Mucosa of rectum (tissue), 2 donors: ENCODE measurements around the gene VOPP1.
"Not testable (repeated sequence)": the region's sequence is repeated elsewhere in the genome, so short reads cannot be mapped to it uniquely, and the experiment has no call there.

Experiments used
- H3K27ac ChIP-seq, 2 donors: one replicate each; pipeline ENCODE4 v1.7.0; 2013; ENCODE audit warnings: inconsistent platforms in 2 of 2, low read depth in 2 of 2, low read length in 2 of 2
- H3K27me3 ChIP-seq, 2 donors: one replicate each; pipeline ENCODE4 v1.7.0; 2013; ENCODE audit warnings: low read length in 2 of 2; ENCODE audit not compliant: control insufficient read depth in 2 of 2, insufficient read depth in 2 of 2
- H3K36me3 ChIP-seq, 2 donors: one replicate each; pipeline ENCODE4 v1.7.0; 2013; ENCODE audit warnings: low read length in 2 of 2; ENCODE audit not compliant: control insufficient read depth in 2 of 2, insufficient read depth in 2 of 2
- H3K4me1 ChIP-seq, 2 donors: one replicate each; pipeline ENCODE4 v1.7.0; 2013; ENCODE audit warnings: low read length in 2 of 2, mild to moderate bottlenecking in 1 of 2; ENCODE audit not compliant: control insufficient read depth in 2 of 2, insufficient read depth in 2 of 2
- H3K4me3 ChIP-seq, 2 donors: one replicate each; pipeline ENCODE4 v1.7.0; 2013; ENCODE audit warnings: low read length in 2 of 2
- H3K9ac ChIP-seq, 2 donors: one replicate each; pipeline ENCODE4 v1.7.0; 2013; ENCODE audit warnings: low read length in 2 of 2, low read depth in 1 of 2, mild to moderate bottlenecking in 1 of 2
- H3K9me3 ChIP-seq, 2 donors: one replicate each; pipeline ENCODE4 v1.7.0; 2013; ENCODE audit warnings: low read length in 2 of 2; ENCODE audit not compliant: control insufficient read depth in 2 of 2
- donor health status: healthy.
- donor health status: Normal muscosa, but diverticular disease.

The VOPP1 gene

DNA sequence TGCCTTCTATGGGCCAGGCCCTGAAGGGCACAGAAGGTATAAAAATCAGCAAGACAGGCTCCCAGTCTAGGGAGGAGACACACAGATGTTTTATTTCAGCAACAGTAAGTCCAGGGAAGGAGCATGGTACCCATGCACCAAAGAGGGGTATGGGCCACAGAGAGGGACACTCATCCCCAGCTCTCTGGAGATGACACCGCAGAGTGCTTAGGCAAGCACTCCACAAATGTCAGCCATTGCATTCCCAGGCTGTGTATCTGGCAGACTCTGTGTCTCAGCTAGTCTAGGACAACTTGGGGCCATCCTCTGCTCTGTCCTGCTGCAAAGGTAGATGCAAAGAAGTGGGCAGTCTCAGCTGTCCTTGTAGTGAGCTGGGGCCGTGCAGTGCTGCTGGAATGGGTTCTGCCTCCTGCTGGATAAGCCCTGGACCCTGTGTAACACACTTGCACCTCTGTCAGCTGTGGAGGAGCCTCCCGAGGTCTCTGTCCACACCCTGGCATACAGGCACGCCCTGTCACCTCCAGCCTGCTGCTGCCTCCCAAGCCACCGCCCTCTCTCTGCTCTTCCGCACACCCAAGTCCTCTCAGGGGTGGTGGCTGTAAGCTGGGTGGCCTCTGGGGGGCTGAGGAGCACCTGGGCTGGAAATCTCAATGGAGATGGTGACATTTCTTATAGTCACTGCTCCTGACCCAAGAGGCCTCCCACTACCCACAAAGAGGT lies 57.6 kb downstream of the VOPP1 start:
- Histone ChIP-seq H3K9ac (no peak overlapping the region), H3K27me3 (no peaks in the 10 kb centered on the region), H3K4me3 (peak overlapping the region in 1 of 2 donors; percentile 22), H3K4me1 (peaks cover 3 to 5% of the 10 kb centered on the region in 2 donors), H3K27ac (peak overlapping the region in 1 of 2 donors; percentile 21), H3K9me3 (no peaks in the 10 kb centered on the region), H3K36me3 (peaks cover 23 to 30% of the 10 kb centered on the region in 2 donors)

DNA sequence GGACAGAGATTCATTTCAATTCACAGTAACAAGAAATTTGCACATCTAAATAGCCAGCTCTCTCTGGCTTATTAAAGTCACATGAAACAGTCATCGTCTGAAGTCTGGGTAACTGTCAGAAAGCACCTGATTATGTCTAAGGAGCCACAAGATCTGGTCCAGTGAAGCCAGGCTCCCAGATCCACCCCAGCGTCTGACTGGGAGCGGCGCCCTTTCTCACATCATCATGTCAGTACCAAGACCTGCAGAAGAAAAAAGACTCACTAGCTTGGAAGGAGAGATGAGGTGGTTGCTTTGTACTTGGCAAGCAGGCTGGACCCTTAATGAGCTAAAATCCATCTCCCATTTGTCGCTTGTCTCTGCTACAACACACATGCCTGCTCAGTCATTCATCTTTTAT lies 58.4 kb downstream of the VOPP1 start:
- Histone ChIP-seq H3K9ac (no peak overlapping the region), H3K27me3 (no peaks in the 10 kb centered on the region), H3K4me1 (peaks cover 3 to 10% of the 10 kb centered on the region in 2 donors), H3K9me3 (no peaks in the 10 kb centered on the region), H3K36me3 (peaks cover 19 to 27% of the 10 kb centered on the region in 2 donors), H3K4me3 (no peak overlapping the region), H3K27ac (no peak overlapping the region)

- Histone ChIP-seq H3K9me3 (no peaks in the 10 kb centered on the region), H3K27ac (no peak overlapping the region), H3K36me3 (peaks cover 10 to 15% of the 10 kb centered on the region in 2 donors), H3K9ac (no peak overlapping the region), H3K4me3 (no peak overlapping the region), H3K27me3 (no peaks in the 10 kb centered on the region), H3K4me1 (peaks cover 3 to 10% of the 10 kb centered on the region in 2 donors)
Measured at GRCh38 chr7:55512635-55513191, 59.6 kb downstream of the VOPP1 start.

- Histone ChIP-seq H3K27ac (no peak overlapping the region), H3K27me3 (no peaks in the 10 kb centered on the region), H3K4me1 (peaks cover 3 to 10% of the 10 kb centered on the region in 2 donors), H3K4me3 (no peak overlapping the region), H3K9me3 (no peaks in the 10 kb centered on the region), H3K36me3 (peaks cover 6 to 10% of the 10 kb centered on the region in 2 donors), H3K9ac (no peak overlapping the region)
Measured at GRCh38 chr7:55510621-55511020, 61.7 kb downstream of the VOPP1 start.

DNA sequence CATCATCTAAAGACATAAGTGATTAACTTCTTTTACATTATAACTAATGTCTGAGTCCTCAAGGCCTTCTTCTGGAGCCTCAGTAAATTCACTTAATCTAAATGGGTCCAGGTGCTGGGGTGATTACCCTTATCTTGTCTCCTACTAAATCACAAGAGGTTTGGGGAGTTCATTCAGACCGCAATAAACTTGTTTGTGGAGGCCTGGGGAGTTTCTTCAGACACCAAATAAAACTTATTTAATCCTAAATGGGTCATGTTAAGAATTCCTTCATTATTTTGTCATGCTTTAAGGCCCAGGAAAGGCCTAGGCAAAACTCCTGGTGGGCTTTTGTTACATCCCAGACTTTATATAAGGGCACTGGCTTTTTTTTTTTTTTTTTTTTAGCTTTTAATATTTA lies 62.1 kb downstream of the VOPP1 start:
- H3K4me3 ChIP-seq, H3K27me3 ChIP-seq, H3K27ac ChIP-seq, H3K36me3 ChIP-seq, H3K9me3 ChIP-seq, H3K9ac ChIP-seq: not testable (repeated sequence)
- H3K4me1 ChIP-seq, result peaks cover 0 to 10% of the 10 kb centered on the region in 2 donors

- peak overlapping the region in 1 of 2 donors; percentile 43 for H3K27ac ChIP-seq
Measured at GRCh38 chr7:55509322-55509721, 63.0 kb downstream of the VOPP1 start.

DNA sequence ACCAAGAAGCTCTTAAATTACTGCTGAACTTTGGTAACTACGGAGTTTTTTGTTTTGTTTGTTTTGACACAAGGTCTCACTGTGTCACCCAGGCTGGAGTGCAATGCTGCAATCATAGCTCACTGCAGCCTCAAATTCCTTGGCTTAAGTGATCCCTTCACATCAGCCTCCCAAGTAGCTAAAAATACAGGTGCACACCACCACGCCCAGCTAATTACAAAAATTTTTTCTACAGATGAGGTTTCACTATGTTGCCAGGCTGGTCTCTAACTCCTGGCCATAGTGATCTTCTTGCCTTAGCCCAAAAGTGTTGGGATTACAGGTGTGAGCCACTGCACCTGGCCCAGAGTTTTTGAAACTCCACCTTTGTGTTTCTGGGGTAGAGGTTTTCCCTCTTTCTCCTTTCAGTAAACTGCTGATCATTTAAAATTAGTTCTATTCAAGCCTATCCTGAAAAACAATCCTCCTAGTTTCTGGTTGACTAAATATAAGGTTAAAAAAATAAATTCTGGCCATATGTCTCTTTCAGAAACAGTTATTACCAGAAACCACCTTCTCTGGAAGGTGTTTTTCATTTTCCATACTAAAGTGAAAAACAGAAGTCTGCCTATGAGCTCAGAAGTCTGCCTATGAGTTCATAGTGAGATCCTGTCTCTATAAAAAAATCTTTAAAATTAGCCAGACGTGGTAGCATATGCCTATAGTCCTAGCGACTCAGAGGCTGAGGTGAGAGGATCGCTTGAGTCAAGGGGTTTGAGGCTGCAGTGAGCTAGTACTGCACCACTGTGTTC lies 63.9 kb downstream of the VOPP1 start:
- H3K27ac ChIP-seq, result peak overlapping the region in 1 of 2 donors; percentile 43
- no peaks in the 10 kb centered on the region for H3K9me3 ChIP-seq

More at GRCh38 chr7:55509322-55509721, 63.0 kb downstream of the VOPP1 start:
- H3K9ac ChIP-seq, result no peak overlapping the region
- no peaks in the 10 kb centered on the region for H3K27me3 ChIP-seq
- H3K36me3 ChIP-seq, result peaks cover 3 to 4% of the 10 kb centered on the region in 2 donors
- no peaks in the 10 kb centered on the region for H3K9me3 ChIP-seq
- no peak overlapping the region for H3K4me3 ChIP-seq
- peaks cover 0 to 8% of the 10 kb centered on the region in 2 donors for H3K4me1 ChIP-seq

GRCh38 chr7:55507743-55508142 lies 64.6 kb downstream of the VOPP1 start:
- no peak overlapping the region for H3K9ac ChIP-seq
- H3K9me3 ChIP-seq, result no peaks in the 10 kb centered on the region
- peaks cover 2 to 3% of the 10 kb centered on the region in 2 donors for H3K36me3 ChIP-seq
- no peak overlapping the region for H3K4me3 ChIP-seq
- no peak overlapping the region for H3K27ac ChIP-seq
- peaks cover 0 to 8% of the 10 kb centered on the region in 2 donors for H3K4me1 ChIP-seq
- no peaks in the 10 kb centered on the region for H3K27me3 ChIP-seq

More for the DNA sequence above, 63.9 kb downstream of the VOPP1 start:
- Histone ChIP-seq H3K4me1 (peaks cover 0 to 8% of the 10 kb centered on the region in 2 donors), H3K27me3 (no peaks in the 10 kb centered on the region), H3K36me3 (peaks cover 3% of the 10 kb centered on the region in 2 donors), H3K9ac (no peak overlapping the region), H3K4me3 (no peak overlapping the region)

GRCh38 chr7:55504967-55505658 lies 67.2 kb downstream of the VOPP1 start:
- no peak overlapping the region for H3K4me3 ChIP-seq
- no peaks in the 10 kb centered on the region for H3K9me3 ChIP-seq
- no peak overlapping the region for H3K27ac ChIP-seq
- H3K27me3 ChIP-seq, result no peaks in the 10 kb centered on the region
- H3K36me3 ChIP-seq, result peaks cover 4 to 7% of the 10 kb centered on the region in 2 donors
- peaks cover 0 to 5% of the 10 kb centered on the region in 2 donors for H3K4me1 ChIP-seq
- no peak overlapping the region for H3K9ac ChIP-seq
